H9 (cell line): ENCODE results near the gene ELAVL4. TPM values are rescaled to one million over a fixed set of nuclear protein-coding genes. Genes with fewer than 3 reads are reported as not detected.

Source experiments
- DNase-seq: peaks from one replicate; pipeline ENCODE4 v3.0.0-alpha.2; 2017
- H2AFZ ChIP-seq: one replicate; pipeline ENCODE4 v1.6.1; 2013; ENCODE audit warnings: mild to moderate bottlenecking, low read length, control low read depth, moderate library complexity
- H2AK5ac ChIP-seq: 2 replicates; pipeline ENCODE4 v1.6.1; 2013; ENCODE audit warnings: low read length, control low read depth, mixed read lengths; ENCODE audit not compliant: insufficient read length
- H2BK120ac ChIP-seq: one replicate; pipeline ENCODE4 v1.6.1; 2013; ENCODE audit warnings: low read depth, mild to moderate bottlenecking, low read length, control low read depth, inconsistent platforms; ENCODE audit not compliant: poor library complexity, severe bottlenecking
- H2BK12ac ChIP-seq: 2 replicates; pipeline ENCODE4 v1.6.1; 2013; ENCODE audit warnings: low read length, control low read depth, mixed read lengths, low read depth; ENCODE audit not compliant: insufficient read length
- H2BK15ac ChIP-seq: 2 replicates; pipeline ENCODE4 v1.6.1; 2013; ENCODE audit warnings: low read depth, low read length, control low read depth
- H2BK20ac ChIP-seq: one replicate; pipeline ENCODE4 v1.6.1; 2013; ENCODE audit warnings: low read depth, mild to moderate bottlenecking, low read length, control low read depth, inconsistent platforms; ENCODE audit not compliant: poor library complexity, severe bottlenecking
- H2BK5ac ChIP-seq: 2 replicates; pipeline ENCODE4 v1.6.1; 2013; ENCODE audit warnings: low read length, control low read depth, mixed read lengths; ENCODE audit not compliant: insufficient read length
- H3K14ac ChIP-seq: 2 replicates; pipeline ENCODE4 v1.6.1; 2013; ENCODE audit warnings: low read length, control low read depth; ENCODE audit not compliant: insufficient read depth
- H3K18ac ChIP-seq: 2 replicates; pipeline ENCODE4 v1.6.1; 2013; ENCODE audit warnings: low read depth, mild to moderate bottlenecking, mixed read lengths, low read length, control low read depth; ENCODE audit not compliant: insufficient read length
- H3K23ac ChIP-seq: 2 replicates; pipeline ENCODE4 v1.6.1; 2013; ENCODE audit warnings: low read length, control low read depth, mixed read lengths, low read depth; ENCODE audit not compliant: insufficient read length
- H3K23me2 ChIP-seq: 2 replicates; pipeline ENCODE4 v1.6.1; 2013; ENCODE audit warnings: low read depth, mild to moderate bottlenecking, mixed read lengths, low read length, control low read depth; ENCODE audit not compliant: insufficient read length, poor library complexity, severe bottlenecking
- H3K27ac ChIP-seq: 2 replicates; pipeline ENCODE4 v1.5.1; 2013; ENCODE audit warnings: low read length, control low read depth, mixed read lengths, low read depth; ENCODE audit not compliant: insufficient read length
- H3K27me3 ChIP-seq: 2 replicates; pipeline ENCODE4 v1.6.1; 2013; ENCODE audit warnings: low read length, control low read depth, inconsistent platforms; ENCODE audit not compliant: insufficient read depth
- H3K4ac ChIP-seq: 2 replicates; pipeline ENCODE4 v1.6.1; 2013; ENCODE audit warnings: low read depth, mild to moderate bottlenecking, control low read depth, inconsistent platforms, low read length, moderate library complexity
- H3K4me1 ChIP-seq: 2 replicates; pipeline ENCODE4 v1.6.1; 2013; ENCODE audit warnings: low read length, control low read depth, inconsistent platforms; ENCODE audit not compliant: insufficient read depth
- H3K4me2 ChIP-seq: 2 replicates; pipeline ENCODE4 v1.6.1; 2013; ENCODE audit warnings: low read length, control low read depth, mixed read lengths; ENCODE audit not compliant: insufficient read length, insufficient read depth
- H3K56ac ChIP-seq: 2 replicates; pipeline ENCODE4 v1.6.1; 2013; ENCODE audit warnings: low read depth, mild to moderate bottlenecking, mixed read lengths, low read length, control low read depth; ENCODE audit not compliant: insufficient read length
- H3K79me1 ChIP-seq: 2 replicates; pipeline ENCODE4 v1.6.1; 2013; ENCODE audit warnings: low read depth, mild to moderate bottlenecking, moderate library complexity, low read length, control low read depth, inconsistent platforms; ENCODE audit not compliant: insufficient read depth, poor library complexity, severe bottlenecking
- H3K79me2 ChIP-seq: 2 replicates; pipeline ENCODE4 v1.6.1; 2013; ENCODE audit warnings: low read length, control low read depth, inconsistent platforms; ENCODE audit not compliant: insufficient read depth
- H3K9ac ChIP-seq: 2 replicates; pipeline ENCODE4 v1.6.1; 2013; ENCODE audit warnings: low read length, control low read depth, mixed read lengths; ENCODE audit not compliant: insufficient read length; ENCODE audit errors: extremely low read depth
- H3K9me3 ChIP-seq: one replicate; pipeline ENCODE4 v1.6.1; 2013; ENCODE audit warnings: low read depth, low read length, inconsistent platforms; ENCODE audit not compliant: control insufficient read depth
- H3T11ph ChIP-seq: one replicate; pipeline ENCODE4 v1.6.1; 2013; ENCODE audit warnings: mild to moderate bottlenecking, low read length, control low read depth, inconsistent platforms
- H4K20me1 ChIP-seq: one replicate; pipeline ENCODE4 v1.6.1; 2013; ENCODE audit not compliant: control insufficient read depth, insufficient read length, insufficient read depth
- H4K5ac ChIP-seq: 2 replicates; pipeline ENCODE4 v1.6.1; 2013; ENCODE audit warnings: low read depth, mild to moderate bottlenecking, mixed read lengths, low read length, control low read depth; ENCODE audit not compliant: insufficient read length
- H4K8ac ChIP-seq: replicated peaks from 2 replicates; pipeline ENCODE4 v1.6.1; 2013; ENCODE audit warnings: low read length, control low read depth, mixed read lengths, low read depth; ENCODE audit not compliant: insufficient read length
- H4K91ac ChIP-seq: 2 replicates; pipeline ENCODE4 v1.6.1; 2013; ENCODE audit warnings: low read depth, mild to moderate bottlenecking, moderate library complexity, mixed read lengths, low read length, control low read depth; ENCODE audit not compliant: insufficient read length
- H3K27ac Mint-ChIP-seq, 3 experiments: 2 replicates in 2 of 3; 3 replicates in 1 of 3; pipeline ENCODE4 v1.8.0; 2020 to 2021; ENCODE audit warnings: mixed read lengths in 3 of 3, mild to moderate bottlenecking in 1 of 3, moderate library complexity in 1 of 3
- H3K27me3 Mint-ChIP-seq: 2 replicates; pipeline ENCODE4 v1.8.0; 2021; ENCODE audit warnings: low read depth, mild to moderate bottlenecking, moderate library complexity, mixed read lengths
- H3K36me3 Mint-ChIP-seq, 3 experiments: 2 replicates in 2 of 3; 3 replicates in 1 of 3; pipeline ENCODE4 v1.8.0; 2020 to 2021; ENCODE audit warnings: low read depth in 3 of 3, mixed read lengths in 3 of 3; ENCODE audit not compliant: insufficient read depth in 1 of 3
- H3K4me1 Mint-ChIP-seq, 2 experiments: 2 replicates each; pipeline ENCODE4 v1.8.0; 2020; ENCODE audit warnings: mixed read lengths in 2 of 2
- H3K4me3 Mint-ChIP-seq, 2 experiments: 2 replicates in 1 of 2; 3 replicates in 1 of 2; pipeline ENCODE4 v1.8.0; 2020 to 2021; ENCODE audit warnings: mild to moderate bottlenecking in 2 of 2, mixed read lengths in 2 of 2, moderate library complexity in 1 of 2
- H3K9me3 Mint-ChIP-seq, 2 experiments: 2 replicates in 1 of 2; 3 replicates in 1 of 2; pipeline ENCODE4 v1.8.0; 2020; ENCODE audit warnings: mild to moderate bottlenecking in 2 of 2, mixed read lengths in 2 of 2, moderate library complexity in 1 of 2
- CTCF ChIP-seq: fragments of 200-600 bp; sonication (generic); conservative IDR thresholded peaks from 3 replicates; pipeline ENCODE4 v1.8.0; 2021; ENCODE audit warnings: antibody characterized with exemption, mild to moderate bottlenecking
- WGBS: extraction: QIAGEN DNeasy Blood & Tissue Kit; methylation state at CpG from one replicate; pipeline ENCODE4 v1.1.7; 2013; ENCODE audit warnings: missing lambda C conversion rate, low lambda C conversion rate, mixed read lengths; ENCODE audit not compliant: insufficient read length; ENCODE audit errors: extremely low coverage; 5-methylcytosine and 5-hydroxymethylcytosine counted together
- total RNA-seq: library from RNA; stranded (reverse); gene quantifications from 2 replicates; pipeline ENCODE4 v1.2.1, GENCODE V29; 2021

ELAVL4 gene
- total RNA-seq, 1 experiment from 2014 or later = not detected

GRCh38 chr1:50148142-50148923 is 39.6 kb downstream of the ELAVL4 start:
- Histone ChIP-seq H3K79me1 (no peaks in the 10 kb centered on the region), H4K5ac (no peak overlapping the region), H3K9me3 (no peaks in the 10 kb centered on the region), H3K23ac (no peak overlapping the region), H2AFZ (no peak overlapping the region), H4K8ac (no peak overlapping the region), H4K91ac (no peak overlapping the region), H3K18ac (no peak overlapping the region), H3K56ac (no peak overlapping the region), H3K9ac (no peak overlapping the region), H3K27ac (no peak overlapping the region), H2BK5ac (no peak overlapping the region), H3K23me2 (no peaks in the 10 kb centered on the region), H2BK15ac (no peak overlapping the region), H2BK20ac (no peak overlapping the region), H3K79me2 (no peaks in the 10 kb centered on the region), H3K4me2 (no peak overlapping the region), H2BK120ac (no peak overlapping the region), H2BK12ac (no peak overlapping the region), H3K14ac (no peak overlapping the region), H3K4ac (no peak overlapping the region), H3T11ph (no peak overlapping the region), H4K20me1 (no peaks in the 10 kb centered on the region), H3K27me3 (no peaks in the 10 kb centered on the region), H2AK5ac (no peak overlapping the region), H3K4me1 (peaks cover 11% of the 10 kb centered on the region; the same call in 1 of the 2 replicates)
- Mint-ChIP-seq H3K9me3 (peaks cover 0 to 64% of the 10 kb centered on the region in 2 experiments; a peak in 2 of 5 replicates), H3K27me3 (no peaks in the 10 kb centered on the region), H3K4me3 (no peak overlapping the region), H3K36me3 (peaks cover 0 to 22% (median 0%) of the 10 kb centered on the region in 3 experiments; a peak in 2 of 7 replicates), H3K4me1 (peaks cover 0 to 6% of the 10 kb centered on the region in 2 experiments; a peak in 2 of 4 replicates), H3K27ac (no peak overlapping the region)
- TF ChIP-seq CTCF = no peak
- DNase-seq = no peak
- no CpG with 5 or more reads among the region's 1 CpG for WGBS
